GDM1 (cell line): Measurements from ENCODE around the gene ARHGAP10.

Experiments used
- DNase-seq: peaks from one replicate; lab custom pipeline; 2025; lab: John Stamatoyannopoulos, UW

The ARHGAP10 gene

DNA sequence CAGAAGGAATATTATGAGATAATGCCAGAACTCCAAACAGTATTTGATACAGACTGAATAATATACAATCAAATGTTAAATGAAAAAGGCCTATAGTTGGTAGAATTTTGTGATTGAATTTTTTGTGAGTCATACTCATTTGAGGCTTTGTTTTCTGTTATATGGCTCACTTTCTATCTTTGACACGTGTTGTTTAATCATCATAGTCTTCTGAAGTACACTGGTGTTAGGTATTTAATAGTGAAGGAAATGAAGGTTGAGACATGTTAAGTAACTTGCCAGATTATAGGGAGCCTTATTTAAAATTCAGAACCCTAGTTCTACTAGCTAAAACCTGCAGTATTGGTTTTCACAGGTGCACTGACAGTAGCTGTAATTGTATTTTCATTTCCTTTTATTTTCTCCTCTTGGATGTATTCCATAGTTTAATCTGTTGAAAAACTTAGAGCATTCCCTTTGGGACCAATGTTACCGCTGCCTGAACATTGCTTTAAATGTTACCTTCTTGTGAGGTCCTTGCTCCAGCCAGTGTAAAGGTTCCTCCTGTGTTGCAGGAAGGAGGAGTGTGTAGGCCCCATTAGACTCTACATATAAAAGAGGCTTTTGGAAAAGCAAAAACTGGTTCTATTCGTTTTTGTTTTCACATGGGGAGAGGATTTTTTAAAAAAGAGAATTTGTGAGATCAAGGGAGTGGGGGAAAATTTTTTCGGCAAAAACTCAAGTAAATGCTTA is 224.1 kb downstream of the ARHGAP10 start:
- DNase-seq, result no peak

GRCh38 chr4:147957446-147957845 is 225.6 kb downstream of the ARHGAP10 start:
- DNase-seq, result no peak

DNA sequence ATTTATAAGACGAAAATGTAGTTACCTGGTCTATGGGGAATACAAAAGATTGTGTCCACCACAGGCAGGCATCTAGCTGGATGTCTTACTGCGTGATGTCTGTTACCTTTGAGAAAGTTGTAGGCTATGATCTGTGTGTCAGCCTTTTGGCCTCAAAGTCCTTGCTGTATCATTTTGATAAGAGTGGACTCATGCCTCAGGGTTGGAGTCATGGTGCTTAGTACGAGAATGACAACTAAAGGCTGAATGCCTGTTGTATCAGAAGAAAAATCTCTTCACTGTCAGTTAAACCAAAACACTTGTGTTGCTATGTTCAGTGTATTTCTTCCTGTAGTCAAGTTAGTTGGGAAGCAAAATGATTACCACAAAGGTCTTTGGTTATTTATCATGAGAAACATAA is 226.2 kb downstream of the ARHGAP10 start:
- DNase-seq, result no peak

- DNase-seq, result no peak
These were observed 226.7 kb downstream of the ARHGAP10 start for GRCh38 chr4:147958489-147959065.

- DNase-seq, result no peak
These were observed 229.1 kb downstream of the ARHGAP10 start for GRCh38 chr4:147960971-147961370.

- DNase-seq, result no peak
These were observed 232.0 kb downstream of the ARHGAP10 start for GRCh38 chr4:147963839-147964238.

- no peak for DNase-seq
These were observed 232.5 kb downstream of the ARHGAP10 start for GRCh38 chr4:147964266-147964880.

DNA sequence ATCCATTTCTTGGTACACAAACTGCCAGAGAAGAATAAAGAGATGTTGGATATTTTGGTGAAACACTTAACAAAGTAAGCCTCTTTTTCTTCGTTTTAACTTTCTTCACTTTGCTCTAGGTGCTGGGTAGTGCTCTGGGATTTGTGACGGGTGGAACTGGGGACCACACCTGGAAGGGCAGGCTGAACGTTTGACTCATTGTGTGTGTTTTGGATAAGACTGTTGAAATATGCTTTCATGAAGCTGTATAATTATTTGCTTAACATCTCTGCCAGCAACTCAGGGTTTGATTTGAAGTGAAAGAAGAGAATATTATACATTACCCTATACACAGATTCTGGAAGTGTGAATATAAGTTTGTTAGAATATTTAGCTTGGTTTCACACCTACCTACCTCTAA is 233.2 kb downstream of the ARHGAP10 start:
- no peak for DNase-seq

- no peak for DNase-seq
These were observed 234.0 kb downstream of the ARHGAP10 start for GRCh38 chr4:147965873-147966272.

- DNase-seq, result no peak
These were observed 236.8 kb downstream of the ARHGAP10 start for GRCh38 chr4:147968641-147969040.

DNA sequence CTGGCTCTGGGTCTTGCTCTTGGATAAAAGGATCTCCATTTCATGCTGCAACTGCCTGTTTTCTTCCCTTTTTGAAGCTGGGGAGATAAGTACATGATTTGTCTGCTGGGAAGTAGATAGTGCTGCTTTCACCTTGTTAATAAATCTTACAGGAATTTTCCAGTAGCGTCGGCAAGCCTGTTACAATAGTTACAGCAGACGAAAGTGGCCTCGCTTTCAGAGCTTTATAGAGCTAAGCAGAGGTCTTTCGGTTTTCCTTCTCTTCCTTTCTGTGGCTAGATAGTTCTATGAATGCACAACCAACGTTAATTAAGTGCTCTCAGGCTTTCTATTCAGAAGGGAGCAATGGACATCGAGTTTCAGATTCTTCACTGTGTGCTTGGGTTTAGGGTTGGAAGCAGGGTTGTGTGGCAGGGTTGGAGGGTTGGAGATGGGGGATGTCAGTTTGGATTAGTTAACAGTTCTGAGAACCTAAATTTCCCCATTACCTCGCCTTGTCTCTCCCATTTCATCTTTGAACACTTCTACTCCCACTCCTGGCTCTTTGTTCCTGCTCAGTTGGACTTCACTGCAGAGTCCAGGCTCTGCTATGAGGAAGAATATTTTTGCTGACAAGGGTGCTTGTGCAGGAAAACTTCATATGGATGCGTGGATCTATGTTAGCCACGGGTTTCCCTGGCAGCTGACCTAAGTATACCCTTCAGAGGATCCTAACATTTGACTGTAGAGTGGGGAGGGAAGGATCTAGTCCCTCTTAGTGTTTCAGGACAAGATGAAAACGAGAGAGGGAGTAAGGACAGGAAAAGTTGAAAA is 237.9 kb downstream of the ARHGAP10 start:
- DNase-seq, result no peak

GRCh38 chr4:147971116-147971515 is 239.2 kb downstream of the ARHGAP10 start:
- no peak for DNase-seq

DNA sequence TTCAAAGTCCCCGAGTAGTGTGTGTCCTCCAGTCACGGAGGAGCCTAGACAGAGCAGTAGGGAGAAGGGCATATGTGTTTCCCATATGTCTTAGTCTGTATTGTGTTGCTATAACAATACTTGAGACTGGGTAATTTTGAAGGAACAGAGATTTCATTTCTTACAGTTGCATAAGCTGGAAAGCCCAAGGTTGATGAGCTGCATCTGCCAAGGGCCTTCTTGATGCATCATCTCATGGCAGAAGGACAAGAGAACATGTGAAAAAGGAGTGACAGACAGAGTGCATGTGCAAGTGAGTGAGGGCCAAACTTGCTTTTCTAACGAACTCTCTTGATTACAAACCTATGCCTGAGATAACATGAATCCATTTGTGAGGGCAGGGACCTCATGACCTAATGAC is 243.4 kb downstream of the ARHGAP10 start:
- DNase-seq, result no peak

- DNase-seq, result no peak
These were observed 244.3 kb downstream of the ARHGAP10 start for GRCh38 chr4:147975933-147976928.

- DNase-seq, result no peak
These were observed 248.7 kb downstream of the ARHGAP10 start for GRCh38 chr4:147980586-147980985.

GRCh38 chr4:147981305-147981704 is 249.4 kb downstream of the ARHGAP10 start:
- DNase-seq, result no peak

- no peak for DNase-seq
These were observed 252.3 kb downstream of the ARHGAP10 start for GRCh38 chr4:147984065-147984777.

DNA sequence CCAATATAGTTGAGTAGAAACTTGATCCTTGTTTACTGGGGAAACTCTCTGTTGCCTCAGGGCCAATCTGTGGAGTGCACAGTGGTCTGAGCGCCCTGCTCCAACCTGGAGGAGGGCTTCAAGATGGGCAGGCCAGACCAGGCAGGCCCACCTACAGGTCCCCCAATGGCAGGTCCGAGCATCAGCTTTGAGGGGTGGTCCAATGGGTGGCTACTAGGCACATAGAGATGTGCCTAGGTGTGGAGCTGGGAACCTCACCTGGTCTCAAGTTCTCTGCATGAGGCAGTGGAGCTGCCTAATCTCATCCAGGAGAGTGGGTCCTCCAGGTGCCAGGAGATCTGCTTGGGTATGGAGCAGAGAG is 252.9 kb downstream of the ARHGAP10 start:
- DNase-seq, result no peak

GRCh38 chr4:147985376-147985775 is 253.5 kb downstream of the ARHGAP10 start:
- no peak for DNase-seq

DNA sequence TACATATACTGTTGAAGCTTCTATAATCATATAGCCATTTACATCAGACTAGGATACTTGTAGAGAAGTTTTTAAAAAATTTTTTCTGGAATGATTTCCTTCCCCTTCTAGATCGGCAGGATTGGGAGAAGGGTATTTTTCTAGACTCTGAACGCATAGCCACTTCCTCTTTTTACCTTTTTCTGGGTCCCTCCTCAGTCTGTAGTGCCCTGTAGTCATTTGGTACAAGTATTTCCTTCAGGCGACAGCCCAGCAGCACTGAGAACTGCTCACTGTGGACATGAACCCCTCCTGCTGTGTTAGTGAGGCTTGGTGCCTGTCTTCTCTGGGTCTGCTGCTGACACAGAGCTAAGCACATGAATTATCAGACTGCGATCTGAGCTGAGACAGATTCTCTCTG is 255.4 kb downstream of the ARHGAP10 start:
- no peak for DNase-seq
